HUDEP-2 (cell line): Measurements from ENCODE around the gene ACKR2.

ENCODE experiments used
- DNase-seq, 76 experiments: peaks; one replicate each; lab custom pipeline; 2025; ENCODE audit not compliant: unreplicated experiment in 76 of 76; lab: John Stamatoyannopoulos, UW

Gene ACKR2

GRCh38 chr3:42829083-42829627, 19.9 kb downstream of the ACKR2 start:
- DNase-seq, result no peak

GRCh38 chr3:42829628-42830436, 20.6 kb downstream of the ACKR2 start:
- DNase-seq, result no peak

- DNase-seq, result peak in 30 of 76 experiments; percentile 4 to 54 (median 28)
Observed at GRCh38 chr3:42830437-42831320, 21.4 kb downstream of the ACKR2 start.

GRCh38 chr3:42831321-42831713, 22.1 kb downstream of the ACKR2 start:
- peak in 73 of 76 experiments; percentile 21 to 88 (median 70) for DNase-seq

- peak in 73 of 76 experiments; percentile 14 to 93 (median 70) for DNase-seq
Observed at GRCh38 chr3:42836150-42837123, 27.2 kb downstream of the ACKR2 start.

GRCh38 chr3:42838571-42838970, 29.3 kb downstream of the ACKR2 start:
- DNase-seq, result no peak

GRCh38 chr3:42839616-42840015, 30.4 kb downstream of the ACKR2 start:
- peak in 61 of 76 experiments; percentile 6 to 79 (median 41) for DNase-seq

GRCh38 chr3:42841332-42841731, 32.1 kb downstream of the ACKR2 start:
- DNase-seq, result no peak

GRCh38 chr3:42843713-42844411, 34.6 kb downstream of the ACKR2 start:
- no peak for DNase-seq

- DNase-seq, result no peak
Observed at GRCh38 chr3:42844412-42844713, 35.1 kb downstream of the ACKR2 start.

GRCh38 chr3:42844815-42845214, 35.6 kb downstream of the ACKR2 start:
- DNase-seq, result no peak

- peak in 42 of 76 experiments; percentile 3 to 56 (median 22) for DNase-seq
Observed at GRCh38 chr3:42846685-42847522, 37.7 kb downstream of the ACKR2 start.

- DNase-seq, result no peak
Observed at GRCh38 chr3:42847731-42848130, 38.5 kb downstream of the ACKR2 start.

- no peak for DNase-seq
Observed at GRCh38 chr3:42849017-42849416, 39.8 kb downstream of the ACKR2 start.

GRCh38 chr3:42850263-42850662, 41.0 kb downstream of the ACKR2 start:
- DNase-seq, result no peak

GRCh38 chr3:42851228-42851834, 42.1 kb downstream of the ACKR2 start:
- no peak for DNase-seq

GRCh38 chr3:42852441-42852840, 43.2 kb downstream of the ACKR2 start:
- peak in 70 of 76 experiments; percentile 8 to 84 (median 60) for DNase-seq

GRCh38 chr3:42853056-42853455, 43.8 kb downstream of the ACKR2 start:
- DNase-seq, result no peak
